Keratinocyte (primary cell): ENCODE data around the gene LMBR1. TPM values are rescaled to one million over a fixed set of nuclear protein-coding genes. Genes with fewer than 3 reads are reported as not detected.

Source experiments
- DNase-seq: peaks from one replicate; pipeline ENCODE4 v3.0.0-alpha.2; 2011; ENCODE audit warnings: low read depth, missing footprints, low spot score
- FAIRE-seq: peaks from 2 replicates; lab custom pipeline; 2011; peaks lifted over from hg19 to GRCh38; lab: Jason Lieb, UNC
- H2AFZ ChIP-seq: 2 replicates; pipeline ENCODE4 v1.6.0; 2012; ENCODE audit warnings: low read length, control low read depth, inconsistent platforms; ENCODE audit not compliant: control insufficient read depth
- H3K27ac ChIP-seq: 2 replicates; pipeline ENCODE4 v1.5.1; 2011; ENCODE audit warnings: low read length; ENCODE audit not compliant: control insufficient read depth, insufficient read depth
- H3K27me3 ChIP-seq: 3 replicates; pipeline ENCODE4 v1.6.0; 2011; ENCODE audit warnings: low read length; ENCODE audit not compliant: control insufficient read depth, insufficient read depth; ENCODE audit errors: extremely low read depth
- H3K36me3 ChIP-seq, 2 experiments: 2 replicates in 1 of 2; 3 replicates in 1 of 2; pipeline ENCODE4 v1.5.1; 2011; ENCODE audit warnings: low read length in 2 of 2, mild to moderate bottlenecking in 1 of 2; ENCODE audit not compliant: control insufficient read depth in 2 of 2, insufficient read depth in 2 of 2; ENCODE audit errors: extremely low read depth in 1 of 2
- H3K4me1 ChIP-seq: 3 replicates; pipeline ENCODE4 v1.5.1; 2011; ENCODE audit warnings: low read length; ENCODE audit not compliant: control insufficient read depth, insufficient read depth; ENCODE audit errors: extremely low read depth
- H3K4me2 ChIP-seq: 3 replicates; pipeline ENCODE4 v1.6.0; 2011; ENCODE audit warnings: low read depth, low read length; ENCODE audit not compliant: control insufficient read depth, insufficient read depth; ENCODE audit errors: extremely low read depth
- H3K4me3 ChIP-seq, 3 experiments: fragments of 200-600 bp in 1 of 3; sonication (generic) in 1 of 3; 2 replicates in 2 of 3; 3 replicates in 1 of 3; pipeline ENCODE4 v1.5.1; 2011 to 2016; ENCODE audit warnings: low read length in 3 of 3, mild to moderate bottlenecking in 3 of 3, control low read depth in 2 of 3, inconsistent platforms in 1 of 3, low read depth in 1 of 3, mixed read lengths in 1 of 3, mixed run types in 1 of 3, moderate library complexity in 1 of 3; ENCODE audit not compliant: control insufficient read depth in 2 of 3, insufficient read depth in 2 of 3; ENCODE audit errors: extremely low read depth in 1 of 3
- H3K79me2 ChIP-seq: 2 replicates; pipeline ENCODE4 v1.6.0; 2012; ENCODE audit warnings: low read length; ENCODE audit not compliant: control insufficient read depth, insufficient read depth
- H3K9ac ChIP-seq: 3 replicates; pipeline ENCODE4 v1.6.0; 2011; ENCODE audit warnings: low read length; ENCODE audit not compliant: control insufficient read depth, insufficient read depth; ENCODE audit errors: extremely low read depth
- H3K9me1 ChIP-seq: 3 replicates; pipeline ENCODE4 v1.6.0; 2011; ENCODE audit warnings: low read length; ENCODE audit not compliant: control insufficient read depth, insufficient read depth; ENCODE audit errors: extremely low read depth
- H3K9me3 ChIP-seq: 2 replicates; pipeline ENCODE4 v1.5.1; 2012; ENCODE audit warnings: low read depth, low read length; ENCODE audit not compliant: control insufficient read depth
- H4K20me1 ChIP-seq: 3 replicates; pipeline ENCODE4 v1.6.0; 2011; ENCODE audit warnings: low read length; ENCODE audit not compliant: control insufficient read depth, insufficient read depth; ENCODE audit errors: extremely low read depth
- EZH2 ChIP-seq: IDR thresholded peaks from one replicate; pipeline ENCODE4 v1.6.1; 2012; ENCODE audit warnings: inconsistent platforms, mild to moderate bottlenecking, low read length, moderate library complexity
- dilution Hi-C: fragments of 300-500 bp; cut with MboI; formaldehyde crosslinking; loops from one replicate; pipeline ENCODE4 v1.7.0; 2020; ENCODE audit warnings: low sequenced_read_pairs; ENCODE audit not compliant: extremely low pct_ligation_motif_present
- polyA plus RNA-seq, 5 experiments: library from polyadenylated mRNA; depleted of rRNA in 3 of 5; stranded (reverse) in 3 of 5; stranded (forward) in 1 of 5; unstranded in 1 of 5; fragments of >200 nt; gene quantifications; 1 replicate in 1 of 5; 2 replicates in 3 of 5; 3 replicates in 1 of 5; pipeline versions ENCODE4 v1.2.1 to v1.2.3, GENCODE V29; 2011 to 2012; ENCODE audit warnings: missing spikeins in 2 of 5, low read depth in 1 of 5, low replicate concordance in 1 of 5
- TF ChIP-seq, protein P1 (sequence below), 3 experiments: IDR thresholded peaks in 1 of 3; conservative IDR thresholded peaks in 1 of 3; optimal IDR thresholded peaks in 1 of 3; 2 replicates in 2 of 3; 3 replicates in 1 of 3; pipeline versions ENCODE3 to v1.5.1; 2011; ENCODE audit warnings: low read length in 3 of 3, mild to moderate bottlenecking in 3 of 3, moderate library complexity in 2 of 3, control low read depth in 1 of 3, inconsistent platforms in 1 of 3; ENCODE audit not compliant: insufficient read depth in 2 of 3; ENCODE audit errors: extremely low read depth in 1 of 3

Gene LMBR1
- polyA plus RNA-seq, 1 donor (not counting 4 experiments of a cell fraction or from before 2014, with no cell fraction given), result 30.2 TPM

DNA sequence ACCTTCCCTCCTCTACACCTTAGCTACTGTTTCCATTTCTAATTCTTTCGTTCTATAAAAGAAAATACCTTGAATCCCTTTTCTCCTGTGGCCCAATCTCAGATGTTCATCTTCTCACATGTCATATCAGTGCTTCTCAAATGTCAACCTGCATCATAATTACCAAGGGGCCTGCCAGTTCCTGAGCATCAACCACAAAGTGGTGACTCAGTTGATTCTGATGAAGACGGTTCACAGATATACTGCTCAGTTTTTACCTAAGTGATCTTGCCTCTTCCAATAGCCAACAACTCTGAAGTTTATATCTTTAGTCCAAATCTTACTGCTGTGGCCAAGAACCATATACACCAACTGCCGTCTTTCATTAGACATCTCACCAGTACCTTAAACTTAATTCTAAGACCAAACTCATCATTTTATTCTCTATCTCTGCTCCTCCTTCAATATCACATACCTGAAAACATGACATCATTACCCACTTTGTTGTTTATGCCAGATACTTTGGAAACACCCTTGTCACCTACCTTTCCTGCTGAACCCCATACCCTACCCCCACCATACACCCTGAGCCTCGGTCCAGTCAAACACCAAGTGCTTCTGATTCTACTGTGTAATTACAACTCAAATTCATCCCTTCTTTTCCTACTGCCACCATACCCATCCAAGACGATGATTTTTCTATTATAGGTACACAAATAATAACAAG is 115.5 kb downstream of the LMBR1 start:
- dilution Hi-C loops, result no loop called here
- Histone ChIP-seq H3K79me2 (peaks cover 2% of the 10 kb centered on the region), H3K27me3 (no peaks in the 10 kb centered on the region), H3K27ac (no peak overlapping the region), H3K4me2 (no peak overlapping the region), H3K9me3 (no peaks in the 10 kb centered on the region), H4K20me1 (no peaks in the 10 kb centered on the region), H3K9me1 (no peaks in the 10 kb centered on the region), H3K9ac (no peak overlapping the region), H2AFZ (no peak overlapping the region), H3K4me1 (peaks cover 4% of the 10 kb centered on the region), H3K4me3 (no peak overlapping the region), H3K36me3 (no peaks in the 10 kb centered on the region)
- FAIRE-seq (no peak), DNase-seq (no peak)
- TF ChIP-seq, protein P1, sequence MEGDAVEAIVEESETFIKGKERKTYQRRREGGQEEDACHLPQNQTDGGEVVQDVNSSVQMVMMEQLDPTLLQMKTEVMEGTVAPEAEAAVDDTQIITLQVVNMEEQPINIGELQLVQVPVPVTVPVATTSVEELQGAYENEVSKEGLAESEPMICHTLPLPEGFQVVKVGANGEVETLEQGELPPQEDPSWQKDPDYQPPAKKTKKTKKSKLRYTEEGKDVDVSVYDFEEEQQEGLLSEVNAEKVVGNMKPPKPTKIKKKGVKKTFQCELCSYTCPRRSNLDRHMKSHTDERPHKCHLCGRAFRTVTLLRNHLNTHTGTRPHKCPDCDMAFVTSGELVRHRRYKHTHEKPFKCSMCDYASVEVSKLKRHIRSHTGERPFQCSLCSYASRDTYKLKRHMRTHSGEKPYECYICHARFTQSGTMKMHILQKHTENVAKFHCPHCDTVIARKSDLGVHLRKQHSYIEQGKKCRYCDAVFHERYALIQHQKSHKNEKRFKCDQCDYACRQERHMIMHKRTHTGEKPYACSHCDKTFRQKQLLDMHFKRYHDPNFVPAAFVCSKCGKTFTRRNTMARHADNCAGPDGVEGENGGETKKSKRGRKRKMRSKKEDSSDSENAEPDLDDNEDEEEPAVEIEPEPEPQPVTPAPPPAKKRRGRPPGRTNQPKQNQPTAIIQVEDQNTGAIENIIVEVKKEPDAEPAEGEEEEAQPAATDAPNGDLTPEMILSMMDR (optimal IDR thresholded peaks at IDR 0.05 in 1 of 3, IDR thresholded peaks at IDR 0.05 in 1 of 3, conservative IDR thresholded peaks at IDR 0.05 in 1 of 3; ENCODE audit: extremely low read depth in 1 of 3, insufficient read depth in 2 of 3, low read length in 3 of 3), result no peak
- no peak for TF ChIP-seq EZH2

DNA sequence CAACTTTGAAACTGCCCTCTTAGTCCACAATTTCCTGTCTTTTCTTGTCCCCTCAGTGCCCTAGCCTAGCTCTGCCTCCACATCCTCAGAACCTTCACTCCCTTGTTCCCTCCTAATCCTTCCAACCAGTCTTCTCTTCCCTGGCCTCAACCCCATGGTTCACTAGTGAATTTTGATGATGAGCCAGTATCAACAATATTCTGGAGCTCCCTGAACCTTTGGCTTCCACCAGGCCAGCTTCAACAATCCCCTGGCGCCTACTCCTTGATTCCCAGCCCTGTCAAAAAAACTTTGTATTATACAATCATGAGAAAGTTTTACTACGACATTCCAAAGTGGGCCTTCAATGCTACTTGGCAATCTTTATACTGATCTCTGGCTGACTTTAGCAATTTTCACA is 116.5 kb downstream of the LMBR1 start:
- Histone ChIP-seq H3K4me2 (no peak overlapping the region), H4K20me1 (no peaks in the 10 kb centered on the region), H3K4me3 (no peak overlapping the region), H3K79me2 (peaks cover 2% of the 10 kb centered on the region), H3K9ac (no peak overlapping the region), H3K9me3 (no peaks in the 10 kb centered on the region), H3K27ac (no peak overlapping the region), H3K4me1 (peaks cover 4% of the 10 kb centered on the region), H2AFZ (no peak overlapping the region), H3K27me3 (no peaks in the 10 kb centered on the region), H3K36me3 (no peaks in the 10 kb centered on the region), H3K9me1 (no peaks in the 10 kb centered on the region)
- dilution Hi-C loops, result no loop called here
- no peak for FAIRE-seq
- no peak for TF ChIP-seq EZH2
- TF ChIP-seq, protein P1 (optimal IDR thresholded peaks at IDR 0.05 in 1 of 3, IDR thresholded peaks at IDR 0.05 in 1 of 3, conservative IDR thresholded peaks at IDR 0.05 in 1 of 3; ENCODE audit: extremely low read depth in 1 of 3, insufficient read depth in 2 of 3, low read length in 3 of 3), result no peak
- DNase-seq, result no peak
